OCI-LY7 (cell line): Measurements from ENCODE around the gene TMEM135. TPM values are rescaled to one million over a fixed set of nuclear protein-coding genes. Genes with fewer than 3 reads are reported as not detected.

Source experiments
- BruUV-seq: library from RNA; stranded (reverse); fragments of 400-500 nt; replicated peaks from 2 replicates; lab custom pipeline; 2021; lab: Mats Ljungman, UMichigan
- CTCF ChIA-PET: fragments of 300-600 bp; sonication (Branson Sonifier 250); formaldehyde crosslinking; loops from one replicate; lab custom pipeline; 2022; ENCODE audit warnings: antibody characterized with exemption; ENCODE audit not compliant: unreplicated experiment; lab: Charles Lee
- POLR2A ChIA-PET: fragments of 300-600 bp; sonication (Branson Sonifier 250); formaldehyde crosslinking; loops from one replicate; lab custom pipeline; 2022; ENCODE audit warnings: antibody characterized with exemption; lab: Charles Lee
- DNase-seq: peaks from one replicate; pipeline ENCODE4 v3.0.0-alpha.2; 2015; ENCODE audit warnings: low spot score
- H2AFZ ChIP-seq: fragments of 200-600 bp; sonication (generic), shearing (Covaris generic); 2 replicates; pipeline ENCODE4 v1.6.1; 2014; ENCODE audit warnings: mild to moderate bottlenecking, antibody characterized with exemption, low read length, moderate library complexity
- H3K27ac ChIP-seq: fragments of 200-600 bp; sonication (generic); 2 replicates; pipeline ENCODE4 v1.5.1; 2014; ENCODE audit warnings: mixed run types, low read depth, mild to moderate bottlenecking, moderate library complexity, low read length, inconsistent platforms; ENCODE audit not compliant: poor library complexity, severe bottlenecking
- H3K36me3 ChIP-seq: fragments of 200-600 bp; sonication (generic); 2 replicates; pipeline ENCODE4 v1.6.1; 2014; ENCODE audit warnings: mild to moderate bottlenecking, antibody characterized with exemption, low read length, moderate library complexity, mixed read lengths; ENCODE audit not compliant: insufficient read depth
- H3K4me1 ChIP-seq: fragments of 200-600 bp; sonication (generic); 2 replicates; pipeline ENCODE4 v1.5.1; 2014; ENCODE audit warnings: mild to moderate bottlenecking, low read length; ENCODE audit not compliant: insufficient read depth, poor library complexity, severe bottlenecking
- H3K4me2 ChIP-seq: fragments of 200-600 bp; sonication (generic); 2 replicates; pipeline ENCODE4 v1.6.1; 2014; ENCODE audit warnings: mild to moderate bottlenecking, low read length
- H3K4me3 ChIP-seq: fragments of 200-600 bp; sonication (generic); 2 replicates; pipeline ENCODE4 v1.5.1; 2014; ENCODE audit warnings: mild to moderate bottlenecking, low read depth, low read length; ENCODE audit not compliant: poor library complexity, severe bottlenecking
- H3K79me2 ChIP-seq: fragments of 200-600 bp; sonication (generic); 2 replicates; pipeline ENCODE4 v1.6.1; 2016; ENCODE audit warnings: low read depth, mild to moderate bottlenecking, low read length, moderate library complexity, mixed read lengths; ENCODE audit not compliant: insufficient read depth
- H3K9me2 ChIP-seq: fragments of 200-600 bp; sonication (generic); 2 replicates; pipeline ENCODE4 v1.6.1; 2016; ENCODE audit warnings: mild to moderate bottlenecking, low read length, mixed read lengths; ENCODE audit not compliant: insufficient read depth
- H3K9me3 ChIP-seq: fragments of 200-600 bp; sonication (generic); 2 replicates; pipeline ENCODE4 v1.6.1; 2014; ENCODE audit warnings: mild to moderate bottlenecking, mixed run types, low read length, mixed read lengths
- H4K20me1 ChIP-seq: fragments of 200-600 bp; sonication (generic); 2 replicates; pipeline ENCODE4 v1.6.1; 2014; ENCODE audit warnings: mild to moderate bottlenecking, antibody characterized with exemption, low read length, moderate library complexity, mixed read lengths; ENCODE audit not compliant: insufficient read depth
- EZH2phosphoT487 ChIP-seq: fragments of 200-600 bp; sonication (generic); IDR thresholded peaks from 2 replicates; pipeline ENCODE4 v1.6.1; 2018; ENCODE audit warnings: low read depth, borderline replicate concordance, mild to moderate bottlenecking, mixed run types, antibody characterized with exemption, low read length, moderate library complexity, mixed read lengths
- intact Hi-C: fragments of 100-400 bp; cut with micrococcal nuclease; formaldehyde crosslinking; loops from one replicate; pipeline ENCODE4 v1.10.0; 2022; ENCODE audit not compliant: unreplicated experiment
- total RNA-seq, 2 experiments: library from RNA; depleted of rRNA in 1 of 2; stranded (reverse); fragments of >200 nt in 1 of 2; shearing (Covaris generic) in 1 of 2; gene quantifications; 2 replicates each; pipeline ENCODE4 v1.2.3, GENCODE V29; 2014 to 2022
- TF ChIP-seq, protein P1 (sequence below): fragments of 200-600 bp; sonication (generic); conservative IDR thresholded peaks from 2 replicates; pipeline ENCODE4 v1.5.1; 2014; ENCODE audit warnings: mild to moderate bottlenecking, antibody characterized with exemption, low read length, moderate library complexity, mixed read lengths

Gene TMEM135
- total RNA-seq, 2 experiments from 2014 or later, result 14.5 to 56.4 TPM

DNA sequence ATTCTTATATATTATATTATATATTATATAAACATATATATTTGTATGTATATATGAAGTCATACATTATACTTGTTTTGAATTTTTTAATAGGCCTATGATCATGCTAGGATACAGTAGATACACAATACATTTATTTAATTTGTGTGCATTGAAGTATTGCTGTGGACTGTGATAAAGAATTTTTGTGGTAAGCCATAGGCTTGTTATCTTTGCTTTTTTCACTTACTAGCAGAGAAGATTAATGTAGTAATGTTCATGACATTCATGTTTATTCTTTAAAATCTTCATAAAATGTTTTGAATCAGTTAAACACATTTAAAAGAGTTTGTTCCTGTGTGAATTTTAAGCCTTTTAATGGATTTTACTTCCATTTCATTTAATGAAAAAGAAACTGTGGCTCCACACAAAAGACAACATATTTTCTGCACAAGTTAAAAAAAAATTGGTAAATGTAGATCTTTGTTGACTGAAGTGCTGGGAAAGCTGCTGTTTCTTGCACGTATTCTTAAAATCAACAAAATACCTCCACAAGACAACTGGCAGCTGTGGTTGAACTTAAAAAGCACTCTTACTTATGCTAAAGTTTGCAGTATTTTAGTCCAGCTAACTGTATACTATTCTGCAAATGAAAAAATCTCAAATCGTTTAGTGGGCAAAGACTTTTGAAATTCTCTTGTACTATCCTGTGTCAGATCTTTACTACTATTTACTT lies 156.2 kb downstream of the TMEM135 start:
- H4K20me1 ChIP-seq, result no peaks in the 10 kb centered on the region
- intact Hi-C loops, result loop anchor here (5.0 kb wide), 1 partner anchor 33 kb away; no protein-coding TSS in a partner anchor
- CTCF ChIA-PET, result no interaction called here
- no peaks in the 10 kb centered on the region for H3K9me3 ChIP-seq
- H3K4me3 ChIP-seq, result no peak overlapping the region
- DNase-seq, result no peak
- no peaks in the 10 kb centered on the region for H3K79me2 ChIP-seq
- no peak overlapping the region for H2AFZ ChIP-seq
- no peak overlapping the region for H3K27ac ChIP-seq
- POLR2A ChIA-PET, result interaction anchor here (0.8 to 1.7 kb wide), 2 partner anchors 9 to 31 kb away, joined by 4 to 9 read pairs; no protein-coding TSS in a partner anchor
- no TSS peak for BruUV-seq
- TF ChIP-seq, protein P1, sequence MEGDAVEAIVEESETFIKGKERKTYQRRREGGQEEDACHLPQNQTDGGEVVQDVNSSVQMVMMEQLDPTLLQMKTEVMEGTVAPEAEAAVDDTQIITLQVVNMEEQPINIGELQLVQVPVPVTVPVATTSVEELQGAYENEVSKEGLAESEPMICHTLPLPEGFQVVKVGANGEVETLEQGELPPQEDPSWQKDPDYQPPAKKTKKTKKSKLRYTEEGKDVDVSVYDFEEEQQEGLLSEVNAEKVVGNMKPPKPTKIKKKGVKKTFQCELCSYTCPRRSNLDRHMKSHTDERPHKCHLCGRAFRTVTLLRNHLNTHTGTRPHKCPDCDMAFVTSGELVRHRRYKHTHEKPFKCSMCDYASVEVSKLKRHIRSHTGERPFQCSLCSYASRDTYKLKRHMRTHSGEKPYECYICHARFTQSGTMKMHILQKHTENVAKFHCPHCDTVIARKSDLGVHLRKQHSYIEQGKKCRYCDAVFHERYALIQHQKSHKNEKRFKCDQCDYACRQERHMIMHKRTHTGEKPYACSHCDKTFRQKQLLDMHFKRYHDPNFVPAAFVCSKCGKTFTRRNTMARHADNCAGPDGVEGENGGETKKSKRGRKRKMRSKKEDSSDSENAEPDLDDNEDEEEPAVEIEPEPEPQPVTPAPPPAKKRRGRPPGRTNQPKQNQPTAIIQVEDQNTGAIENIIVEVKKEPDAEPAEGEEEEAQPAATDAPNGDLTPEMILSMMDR, result no peak
- no peak for TF ChIP-seq EZH2phosphoT487
- H3K36me3 ChIP-seq, result no peaks in the 10 kb centered on the region
- no peak overlapping the region for H3K4me2 ChIP-seq
- H3K9me2 ChIP-seq, result no peaks in the 10 kb centered on the region; the same call in 1 of the 2 replicates
- H3K4me1 ChIP-seq, result no peaks in the 10 kb centered on the region

DNA sequence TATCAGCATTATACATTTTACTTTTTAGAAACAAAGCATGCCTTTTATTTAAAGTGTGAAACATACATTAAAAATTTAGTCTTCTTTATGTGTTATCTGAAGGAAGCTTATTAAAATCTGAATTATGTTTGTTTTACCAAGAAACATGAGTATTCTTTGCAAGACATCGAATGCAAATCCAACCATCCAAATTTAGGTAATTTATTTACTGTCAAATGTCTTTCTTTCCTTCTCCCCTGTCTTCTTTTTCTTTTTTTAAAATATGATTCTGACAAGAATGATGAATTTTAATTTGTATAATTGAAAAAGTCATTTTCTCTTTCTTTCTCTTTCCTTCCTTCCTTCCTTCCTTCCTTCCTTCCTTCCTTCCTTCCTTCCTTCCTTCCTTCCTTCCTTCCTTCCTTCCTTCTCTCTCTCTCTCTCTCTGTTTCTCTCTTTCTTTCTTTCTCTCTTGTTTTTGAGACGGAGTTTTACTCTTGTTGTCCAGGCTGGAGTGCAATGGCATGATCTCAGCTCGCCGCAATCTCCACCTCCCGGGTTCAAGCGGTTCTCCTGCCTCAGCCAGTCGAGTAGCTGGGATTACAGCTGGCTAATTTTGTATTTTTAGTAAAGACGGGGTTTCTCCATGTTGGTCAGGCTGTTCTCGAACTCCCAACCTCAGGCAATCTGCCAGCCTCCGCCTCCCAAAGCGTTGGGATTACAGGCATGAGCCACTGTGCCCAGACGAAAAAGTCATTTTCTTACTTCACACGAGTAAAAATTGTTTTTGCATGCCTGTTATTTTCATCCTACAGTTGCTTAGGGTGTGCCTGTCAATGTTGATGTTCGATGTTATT lies 157.5 kb downstream of the TMEM135 start:
- Histone ChIP-seq H3K4me1 (no peaks in the 10 kb centered on the region), H3K9me3 (no peaks in the 10 kb centered on the region), H3K36me3 (no peaks in the 10 kb centered on the region), H3K4me2 (no peak overlapping the region), H3K27ac (no peak overlapping the region), H3K79me2 (no peaks in the 10 kb centered on the region), H2AFZ (no peak overlapping the region), H3K4me3 (no peak overlapping the region), H4K20me1 (no peaks in the 10 kb centered on the region), H3K9me2 (no peaks in the 10 kb centered on the region; the same call in 1 of the 2 replicates)
- ChIA-PET CTCF (no interaction called here), POLR2A (interaction anchor here (0.5 to 1.7 kb wide), 2 partner anchors 11 to 180 kb away, joined by 4 read pairs; no protein-coding TSS in a partner anchor)
- intact Hi-C loops, result loop anchor here (5.0 kb wide), 1 partner anchor 32 kb away; no protein-coding TSS in a partner anchor
- no peak for DNase-seq
- no TSS peak for BruUV-seq
- no peak for TF ChIP-seq EZH2phosphoT487
- TF ChIP-seq, protein P1, result no peak
